DND-41 (cell line): ENCODE data around the gene ATP10D.

Experiments used
- ATAC-seq: fragments of 200-7000 bp; cut with Tn5 transposase; 3 replicates; pipeline ENCODE4 v1.9.1; 2021; ENCODE audit warnings: low read depth; ENCODE audit not compliant: insufficient read depth
- DNase-seq: peaks from one replicate; pipeline ENCODE4 v3.0.0-alpha.2; 2020
- H2AFZ ChIP-seq: 2 replicates; pipeline ENCODE4 v1.6.0; 2012; ENCODE audit warnings: low read depth, low read length
- H3K27ac ChIP-seq: 2 replicates; pipeline ENCODE4 v1.5.1; 2012; ENCODE audit warnings: low read length, inconsistent platforms
- H3K27me3 ChIP-seq: fragments of 200-600 bp; sonication (generic); 2 replicates; pipeline ENCODE4 v1.6.0; 2012; ENCODE audit warnings: low read length, mild to moderate bottlenecking, inconsistent platforms; ENCODE audit not compliant: insufficient read depth, poor library complexity
- H3K36me3 ChIP-seq: 2 replicates; pipeline ENCODE4 v1.5.1; 2012; ENCODE audit warnings: low read length, inconsistent platforms; ENCODE audit not compliant: insufficient read depth
- H3K4me1 ChIP-seq: 2 replicates; pipeline ENCODE4 v1.5.1; 2012; ENCODE audit warnings: mild to moderate bottlenecking, low read length; ENCODE audit not compliant: insufficient read depth
- H3K4me2 ChIP-seq: 2 replicates; pipeline ENCODE4 v1.6.0; 2012; ENCODE audit warnings: mild to moderate bottlenecking, moderate library complexity, low read length, inconsistent platforms; ENCODE audit not compliant: insufficient read depth
- H3K4me3 ChIP-seq, 2 experiments: fragments of 200-600 bp in 1 of 2; shearing (Covaris generic) in 1 of 2; 2 replicates each; pipeline ENCODE4 v1.5.1; 2012 to 2016; ENCODE audit warnings: inconsistent platforms in 2 of 2, low read length in 2 of 2, mild to moderate bottlenecking in 2 of 2, low read depth in 1 of 2, moderate library complexity in 1 of 2
- H3K79me2 ChIP-seq: 2 replicates; pipeline ENCODE4 v1.6.0; 2012; ENCODE audit warnings: low read length, inconsistent platforms; ENCODE audit not compliant: insufficient read depth
- H3K9ac ChIP-seq: 2 replicates; pipeline ENCODE4 v1.6.0; 2012; ENCODE audit warnings: low read depth, mild to moderate bottlenecking, inconsistent platforms, low read length, moderate library complexity
- H3K9me3 ChIP-seq: 2 replicates; pipeline ENCODE4 v1.5.1; 2012; ENCODE audit warnings: low read length, moderate library complexity, mild to moderate bottlenecking, inconsistent platforms; ENCODE audit not compliant: insufficient read depth, severe bottlenecking
- H4K20me1 ChIP-seq: 2 replicates; pipeline ENCODE4 v1.6.0; 2012; ENCODE audit warnings: low read length; ENCODE audit not compliant: insufficient read depth
- EZH2 ChIP-seq: IDR thresholded peaks from 3 replicates; pipeline ENCODE4 v1.6.1; 2012; ENCODE audit warnings: borderline replicate concordance, low read depth, mild to moderate bottlenecking, moderate library complexity, low read length, inconsistent platforms; ENCODE audit not compliant: severe bottlenecking
- TF ChIP-seq, protein P1 (sequence below): IDR thresholded peaks from 2 replicates; pipeline ENCODE4 v1.5.1; 2012; ENCODE audit warnings: borderline replicate concordance, low read length, moderate library complexity, mild to moderate bottlenecking; ENCODE audit not compliant: poor library complexity, severe bottlenecking; ENCODE audit errors: extremely low read depth

Gene ATP10D

GRCh38 chr4:47505147-47505546, 20.1 kb downstream of the ATP10D start:
- no peak for TF ChIP-seq EZH2
- TF ChIP-seq, protein P1, sequence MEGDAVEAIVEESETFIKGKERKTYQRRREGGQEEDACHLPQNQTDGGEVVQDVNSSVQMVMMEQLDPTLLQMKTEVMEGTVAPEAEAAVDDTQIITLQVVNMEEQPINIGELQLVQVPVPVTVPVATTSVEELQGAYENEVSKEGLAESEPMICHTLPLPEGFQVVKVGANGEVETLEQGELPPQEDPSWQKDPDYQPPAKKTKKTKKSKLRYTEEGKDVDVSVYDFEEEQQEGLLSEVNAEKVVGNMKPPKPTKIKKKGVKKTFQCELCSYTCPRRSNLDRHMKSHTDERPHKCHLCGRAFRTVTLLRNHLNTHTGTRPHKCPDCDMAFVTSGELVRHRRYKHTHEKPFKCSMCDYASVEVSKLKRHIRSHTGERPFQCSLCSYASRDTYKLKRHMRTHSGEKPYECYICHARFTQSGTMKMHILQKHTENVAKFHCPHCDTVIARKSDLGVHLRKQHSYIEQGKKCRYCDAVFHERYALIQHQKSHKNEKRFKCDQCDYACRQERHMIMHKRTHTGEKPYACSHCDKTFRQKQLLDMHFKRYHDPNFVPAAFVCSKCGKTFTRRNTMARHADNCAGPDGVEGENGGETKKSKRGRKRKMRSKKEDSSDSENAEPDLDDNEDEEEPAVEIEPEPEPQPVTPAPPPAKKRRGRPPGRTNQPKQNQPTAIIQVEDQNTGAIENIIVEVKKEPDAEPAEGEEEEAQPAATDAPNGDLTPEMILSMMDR: no peak
- H3K9me3 ChIP-seq: no peaks in the 10 kb centered on the region
- H3K36me3 ChIP-seq: no peaks in the 10 kb centered on the region
- no peaks in the 10 kb centered on the region for H3K27me3 ChIP-seq
- H3K4me2 ChIP-seq: no peak overlapping the region
- DNase-seq: no peak
- no peaks in the 10 kb centered on the region; the same call in 1 of the 2 replicates for H4K20me1 ChIP-seq
- H2AFZ ChIP-seq: no peak overlapping the region
- peaks cover 2% of the 10 kb centered on the region; the same call in 1 of the 2 replicates for H3K4me1 ChIP-seq
- H3K79me2 ChIP-seq: peaks cover 8% of the 10 kb centered on the region; the same call in 1 of the 2 replicates
- no peak overlapping the region for H3K27ac ChIP-seq
- ATAC-seq: no peak
- no peak overlapping the region for H3K9ac ChIP-seq
- H3K4me3 ChIP-seq: no peak overlapping the region

GRCh38 chr4:47505666-47506065, 20.6 kb downstream of the ATP10D start:
- no peaks in the 10 kb centered on the region for H3K27me3 ChIP-seq
- H3K4me2 ChIP-seq: no peak overlapping the region
- no peak overlapping the region for H3K27ac ChIP-seq
- no peaks in the 10 kb centered on the region; the same call in 1 of the 2 replicates for H4K20me1 ChIP-seq
- TF ChIP-seq, protein P1: no peak
- H3K9me3 ChIP-seq: no peaks in the 10 kb centered on the region
- ATAC-seq: no peak
- H3K9ac ChIP-seq: no peak overlapping the region
- H3K4me1 ChIP-seq: peaks cover 7% of the 10 kb centered on the region
- DNase-seq: no peak
- H3K4me3 ChIP-seq: no peak overlapping the region
- no peak overlapping the region for H2AFZ ChIP-seq
- H3K79me2 ChIP-seq: peaks cover 8% of the 10 kb centered on the region; the same call in 1 of the 2 replicates
- H3K36me3 ChIP-seq: no peaks in the 10 kb centered on the region

- Histone ChIP-seq H3K9ac (no peak overlapping the region), H3K27ac (peak overlapping the region; percentile 43; the same call in 1 of the 2 replicates), H3K79me2 (peaks cover 12% of the 10 kb centered on the region; the same call in 1 of the 2 replicates), H3K27me3 (no peaks in the 10 kb centered on the region), H4K20me1 (no peaks in the 10 kb centered on the region), H2AFZ (no peak overlapping the region), H3K9me3 (no peaks in the 10 kb centered on the region), H3K4me3 (no peak overlapping the region), H3K4me2 (no peak overlapping the region), H3K4me1 (peaks cover 22% of the 10 kb centered on the region), H3K36me3 (peaks cover 36% of the 10 kb centered on the region)
- ATAC-seq (0 out of 3 replicates have a peak, but pooled peaks have one; percentile 35), DNase-seq (no peak)
- no peak for TF ChIP-seq EZH2
- TF ChIP-seq, protein P1: peak; percentile 36
Measured at GRCh38 chr4:47510506-47511143, 25.6 kb downstream of the ATP10D start.

DNA sequence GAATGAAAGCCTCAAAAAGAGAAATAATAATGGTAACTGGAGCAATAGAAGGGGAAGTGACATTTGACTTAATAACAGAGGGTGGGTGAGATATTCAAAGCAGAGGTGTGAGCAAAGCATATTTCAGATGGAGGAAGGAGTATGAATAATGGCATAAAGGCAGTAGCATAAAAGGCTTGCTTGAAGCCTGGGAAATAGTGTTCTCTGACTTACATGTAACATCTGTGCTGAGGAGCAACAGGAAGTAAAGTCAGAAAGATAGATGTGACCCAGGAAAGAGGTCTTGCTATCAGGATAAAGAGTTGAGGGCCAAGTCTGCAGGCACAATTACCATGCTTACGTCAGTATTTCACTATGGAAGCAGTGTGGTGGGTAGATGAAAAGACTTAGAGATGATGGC, 28.4 kb downstream of the ATP10D start:
- Histone ChIP-seq H3K4me2 (no peak overlapping the region), H3K9ac (no peak overlapping the region), H3K27me3 (no peaks in the 10 kb centered on the region), H3K4me1 (peaks cover 27% of the 10 kb centered on the region), H3K27ac (peak overlapping the region; percentile 34; the same call in 1 of the 2 replicates), H2AFZ (no peak overlapping the region), H3K9me3 (no peaks in the 10 kb centered on the region), H3K36me3 (peaks cover 42% of the 10 kb centered on the region), H3K4me3 (no peak overlapping the region), H3K79me2 (peaks cover 12% of the 10 kb centered on the region; the same call in 1 of the 2 replicates), H4K20me1 (no peaks in the 10 kb centered on the region)
- DNase-seq: no peak
- peak; percentile 58 for ATAC-seq
- TF ChIP-seq EZH2: no peak
- TF ChIP-seq, protein P1: no peak
